ENCODE results near the gene MASP1. TPM values are rescaled to one million over a fixed set of nuclear protein-coding genes. Genes with fewer than 3 reads are reported as not detected.

The MASP1 gene
- polyA plus RNA-seq, 1 donor (not counting 4 experiments of a cell fraction or from before 2014, with no cell fraction given), result not detected

GRCh38 chr3:187223799-187224198 lies 67.7 kb downstream of the MASP1 start:
- no peak overlapping the region for H2AFZ ChIP-seq (ENCODE audit: control insufficient read depth, low read length)
- peak; percentile 41 for FAIRE-seq
- peaks cover 15% of the 10 kb centered on the region for H3K27me3 ChIP-seq (ENCODE audit: control insufficient read depth, extremely low read depth, insufficient read depth, low read length)

GRCh38 chr3:187222801-187223200 lies 68.7 kb downstream of the MASP1 start:
- TF ChIP-seq EZH2 (IDR thresholded peaks at IDR 0.05; ENCODE audit: low read length), result no peak
- no peak for TF ChIP-seq CTCF (optimal IDR thresholded peaks at IDR 0.05 in 1 of 3, IDR thresholded peaks at IDR 0.05 in 1 of 3, conservative IDR thresholded peaks at IDR 0.05 in 1 of 3; ENCODE audit: extremely low read depth in 1 of 3, insufficient read depth in 2 of 3, low read length in 3 of 3)
- Histone ChIP-seq H3K27me3 (ENCODE audit: control insufficient read depth, extremely low read depth, insufficient read depth, low read length) (peaks cover 11% of the 10 kb centered on the region), H3K9me1 (ENCODE audit: control insufficient read depth, extremely low read depth, insufficient read depth, low read length) (no peaks in the 10 kb centered on the region), H3K36me3 (ENCODE audit: control insufficient read depth in 2 of 2, extremely low read depth in 1 of 2, insufficient read depth in 2 of 2, low read length in 2 of 2) (no peaks in the 10 kb centered on the region), H3K4me3 (ENCODE audit: control insufficient read depth in 2 of 3, extremely low read depth in 1 of 3, insufficient read depth in 2 of 3, low read depth in 1 of 3, low read length in 3 of 3) (no peak overlapping the region), H3K4me2 (ENCODE audit: control insufficient read depth, extremely low read depth, insufficient read depth, low read depth, low read length) (no peak overlapping the region), H3K27ac (ENCODE audit: control insufficient read depth, insufficient read depth, low read length) (no peak overlapping the region), H4K20me1 (ENCODE audit: control insufficient read depth, extremely low read depth, insufficient read depth, low read length) (no peaks in the 10 kb centered on the region), H3K4me1 (ENCODE audit: control insufficient read depth, extremely low read depth, insufficient read depth, low read length) (no peaks in the 10 kb centered on the region), H2AFZ (ENCODE audit: control insufficient read depth, low read length) (no peak overlapping the region), H3K9ac (ENCODE audit: control insufficient read depth, extremely low read depth, insufficient read depth, low read length) (no peak overlapping the region), H3K79me2 (ENCODE audit: control insufficient read depth, insufficient read depth, low read length) (no peaks in the 10 kb centered on the region), H3K9me3 (ENCODE audit: control insufficient read depth, low read depth, low read length) (no peaks in the 10 kb centered on the region)
- no peak for FAIRE-seq
- dilution Hi-C loops (cut with MboI; ENCODE audit: extremely low pct_ligation_motif_present, low sequenced_read_pairs), result no loop called here
- DNase-seq (ENCODE audit: low read depth, low spot score), result no peak

More at GRCh38 chr3:187223799-187224198, 67.7 kb downstream of the MASP1 start:
- Histone ChIP-seq H3K9ac (ENCODE audit: control insufficient read depth, extremely low read depth, insufficient read depth, low read length) (no peak overlapping the region), H4K20me1 (ENCODE audit: control insufficient read depth, extremely low read depth, insufficient read depth, low read length) (no peaks in the 10 kb centered on the region), H3K9me1 (ENCODE audit: control insufficient read depth, extremely low read depth, insufficient read depth, low read length) (no peaks in the 10 kb centered on the region), H3K4me2 (ENCODE audit: control insufficient read depth, extremely low read depth, insufficient read depth, low read depth, low read length) (no peak overlapping the region), H3K4me1 (ENCODE audit: control insufficient read depth, extremely low read depth, insufficient read depth, low read length) (no peaks in the 10 kb centered on the region), H3K4me3 (ENCODE audit: control insufficient read depth in 2 of 3, extremely low read depth in 1 of 3, insufficient read depth in 2 of 3, low read depth in 1 of 3, low read length in 3 of 3) (no peak overlapping the region), H3K36me3 (ENCODE audit: control insufficient read depth in 2 of 2, extremely low read depth in 1 of 2, insufficient read depth in 2 of 2, low read length in 2 of 2) (no peaks in the 10 kb centered on the region), H3K9me3 (ENCODE audit: control insufficient read depth, low read depth, low read length) (no peaks in the 10 kb centered on the region), H3K27ac (ENCODE audit: control insufficient read depth, insufficient read depth, low read length) (no peak overlapping the region), H3K79me2 (ENCODE audit: control insufficient read depth, insufficient read depth, low read length) (no peaks in the 10 kb centered on the region)
- dilution Hi-C loops (cut with MboI; ENCODE audit: extremely low pct_ligation_motif_present, low sequenced_read_pairs), result no loop called here
- TF ChIP-seq CTCF (optimal IDR thresholded peaks at IDR 0.05 in 1 of 3, IDR thresholded peaks at IDR 0.05 in 1 of 3, conservative IDR thresholded peaks at IDR 0.05 in 1 of 3; ENCODE audit: extremely low read depth in 1 of 3, insufficient read depth in 2 of 3, low read length in 3 of 3) (peak in 1 of 3 experiments; percentile 23), EZH2 (IDR thresholded peaks at IDR 0.05; ENCODE audit: low read length) (no peak)
- DNase-seq (ENCODE audit: low read depth, low spot score), result no peak
